Heart left ventricle (tissue), 13 donors: ENCODE results near the gene SEMA3B.

ENCODE experiments used
- POLR2A ChIP-seq, 2 donors: fragments of 450-650 bp; IDR thresholded peaks; one replicate each; pipeline ENCODE4 v1.6.1; 2017; ENCODE audit warnings: antibody characterized with exemption in 2 of 2, mild to moderate bottlenecking in 2 of 2, moderate library complexity in 2 of 2
- TF ChIP-seq, protein P1 (sequence below), 12 donors: fragments of 200-600 bp; sonication (generic) in 4 of 12; IDR thresholded peaks; one replicate each; pipeline versions ENCODE4 v1.5.0 to v1.8.0; 2018 to 2022; ENCODE audit warnings: antibody characterized with exemption in 12 of 12, mild to moderate bottlenecking in 5 of 12
- donor health status: ischemic (EF 13 %, LVEDD 7.1; RV severe dilation, severe dysfunction).
- donor health status: DM: no; HTN: yes; CAD: no.
- donor health status: DM: no; HTN: no; CAD: no.
- donor health status: ischemic (EF 25% LVEDD 6.9; RV normal size, moderate dysfunction).
- donor health status: ischemic (EF 25% LVEDD 5.7; RV mildly dilated, moderate dysfunction).
- donor health status: ischemic (EF 35%, LVEDD 5.7; RV mildly dilated, moderate dysfunction).
- donor health status: nonischemic (EF 11% LVEDD 7.7; RV severe dilation, severe dysfunction).
- donor health status: DM: yes; HTN: yes; CAD: no.
- donor health status: PGD.
- donor health status: ischemic (EF 29% LVEDD 5.4; RV normal size, mild dysfunction).
- donor health status: nonischemic (EF 23%, LVEDD 6.1; RV moderate dilation, normal function).

GRCh38 chr3:50254577-50255250 lies 14.2 kb upstream of the SEMA3B start:
- TF ChIP-seq, protein P1, sequence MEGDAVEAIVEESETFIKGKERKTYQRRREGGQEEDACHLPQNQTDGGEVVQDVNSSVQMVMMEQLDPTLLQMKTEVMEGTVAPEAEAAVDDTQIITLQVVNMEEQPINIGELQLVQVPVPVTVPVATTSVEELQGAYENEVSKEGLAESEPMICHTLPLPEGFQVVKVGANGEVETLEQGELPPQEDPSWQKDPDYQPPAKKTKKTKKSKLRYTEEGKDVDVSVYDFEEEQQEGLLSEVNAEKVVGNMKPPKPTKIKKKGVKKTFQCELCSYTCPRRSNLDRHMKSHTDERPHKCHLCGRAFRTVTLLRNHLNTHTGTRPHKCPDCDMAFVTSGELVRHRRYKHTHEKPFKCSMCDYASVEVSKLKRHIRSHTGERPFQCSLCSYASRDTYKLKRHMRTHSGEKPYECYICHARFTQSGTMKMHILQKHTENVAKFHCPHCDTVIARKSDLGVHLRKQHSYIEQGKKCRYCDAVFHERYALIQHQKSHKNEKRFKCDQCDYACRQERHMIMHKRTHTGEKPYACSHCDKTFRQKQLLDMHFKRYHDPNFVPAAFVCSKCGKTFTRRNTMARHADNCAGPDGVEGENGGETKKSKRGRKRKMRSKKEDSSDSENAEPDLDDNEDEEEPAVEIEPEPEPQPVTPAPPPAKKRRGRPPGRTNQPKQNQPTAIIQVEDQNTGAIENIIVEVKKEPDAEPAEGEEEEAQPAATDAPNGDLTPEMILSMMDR (IDR thresholded peaks at IDR 0.05), result no peak
- TF ChIP-seq POLR2A (IDR thresholded peaks at IDR 0.05), result peak in 1 of 2 donors; percentile 38
